ENCODE results near the gene RHOH. TPM values are rescaled to one million over a fixed set of nuclear protein-coding genes. Genes with fewer than 3 reads are reported as not detected.

Gene RHOH
- polyA plus RNA-seq, 1 donor (not counting 4 experiments of a cell fraction or from before 2014, with no cell fraction given): 0.04 TPM

DNA sequence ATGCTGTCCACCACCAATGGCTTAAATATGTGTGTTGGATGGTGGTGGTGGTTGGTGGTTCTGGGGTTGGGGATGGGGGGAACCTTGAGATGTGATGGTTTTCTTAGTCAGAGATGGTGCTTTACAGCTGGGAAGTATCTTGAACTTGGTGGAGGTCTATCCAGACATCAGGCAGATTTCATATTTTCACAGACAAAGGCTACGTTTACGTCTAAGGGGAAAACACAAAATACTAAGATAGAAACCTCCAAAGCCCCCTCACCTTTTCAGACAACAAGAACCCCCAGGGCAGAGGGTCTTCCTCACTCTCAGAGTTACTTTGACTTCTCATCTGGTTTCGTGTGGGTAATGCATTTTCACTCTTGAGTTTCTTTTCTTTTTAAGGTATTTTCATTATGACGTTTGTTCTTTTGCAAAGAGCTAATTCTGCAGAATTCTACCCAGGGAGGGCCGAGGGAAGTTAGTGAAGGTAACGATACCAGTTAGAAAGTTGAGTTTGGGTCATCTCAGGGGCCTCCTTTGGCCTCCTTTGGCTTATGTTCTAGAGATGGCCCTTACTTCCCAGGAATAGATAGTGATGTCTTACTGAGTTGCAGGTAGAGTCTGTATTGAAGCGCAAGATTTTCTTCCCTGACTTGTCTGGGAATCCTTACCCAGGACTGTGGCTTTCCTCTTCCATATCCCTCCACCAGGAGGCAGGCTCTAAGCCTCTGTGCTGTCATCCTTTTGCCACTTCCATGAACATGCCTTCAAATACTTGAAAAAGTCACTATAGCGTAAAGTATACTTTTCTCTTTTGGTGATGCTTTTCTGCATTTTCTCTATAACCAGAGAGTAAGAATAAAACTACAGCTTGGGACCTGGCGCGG, 31.9 kb downstream of the RHOH start:
- DNase-seq (ENCODE audit: low read depth, low spot score): no peak
- no peaks in the 10 kb centered on the region for H3K79me2 ChIP-seq (ENCODE audit: control insufficient read depth, insufficient read depth, low read length)
- no peak overlapping the region for H3K27ac ChIP-seq (ENCODE audit: control insufficient read depth, insufficient read depth, low read length)
- no peak overlapping the region for H3K4me3 ChIP-seq (ENCODE audit: control insufficient read depth in 2 of 3, extremely low read depth in 1 of 3, insufficient read depth in 2 of 3, low read depth in 1 of 3, low read length in 3 of 3)
- H3K9me3 ChIP-seq (ENCODE audit: control insufficient read depth, low read depth, low read length): no peaks in the 10 kb centered on the region
- no peak overlapping the region for H2AFZ ChIP-seq (ENCODE audit: control insufficient read depth, low read length)
- no peaks in the 10 kb centered on the region for H3K36me3 ChIP-seq (ENCODE audit: control insufficient read depth in 2 of 2, extremely low read depth in 1 of 2, insufficient read depth in 2 of 2, low read length in 2 of 2)
- no peaks in the 10 kb centered on the region for H3K27me3 ChIP-seq (ENCODE audit: control insufficient read depth, extremely low read depth, insufficient read depth, low read length)
- H3K9me1 ChIP-seq (ENCODE audit: control insufficient read depth, extremely low read depth, insufficient read depth, low read length): no peaks in the 10 kb centered on the region
- dilution Hi-C loops (cut with MboI; ENCODE audit: extremely low pct_ligation_motif_present, low sequenced_read_pairs): no loop called here
- no peak overlapping the region for H3K4me2 ChIP-seq (ENCODE audit: control insufficient read depth, extremely low read depth, insufficient read depth, low read depth, low read length)
- no peaks in the 10 kb centered on the region for H4K20me1 ChIP-seq (ENCODE audit: control insufficient read depth, extremely low read depth, insufficient read depth, low read length)
- no peak overlapping the region for H3K9ac ChIP-seq (ENCODE audit: control insufficient read depth, extremely low read depth, insufficient read depth, low read length)
- H3K4me1 ChIP-seq (ENCODE audit: control insufficient read depth, extremely low read depth, insufficient read depth, low read length): peaks cover 4% of the 10 kb centered on the region
- TF ChIP-seq EZH2 (IDR thresholded peaks at IDR 0.05; ENCODE audit: low read length) (no peak), CTCF (optimal IDR thresholded peaks at IDR 0.05 in 1 of 3, IDR thresholded peaks at IDR 0.05 in 1 of 3, conservative IDR thresholded peaks at IDR 0.05 in 1 of 3; ENCODE audit: extremely low read depth in 1 of 3, insufficient read depth in 2 of 3, low read length in 3 of 3) (peak; percentile 20 to 52 (median 45))
- no peak for FAIRE-seq

DNA sequence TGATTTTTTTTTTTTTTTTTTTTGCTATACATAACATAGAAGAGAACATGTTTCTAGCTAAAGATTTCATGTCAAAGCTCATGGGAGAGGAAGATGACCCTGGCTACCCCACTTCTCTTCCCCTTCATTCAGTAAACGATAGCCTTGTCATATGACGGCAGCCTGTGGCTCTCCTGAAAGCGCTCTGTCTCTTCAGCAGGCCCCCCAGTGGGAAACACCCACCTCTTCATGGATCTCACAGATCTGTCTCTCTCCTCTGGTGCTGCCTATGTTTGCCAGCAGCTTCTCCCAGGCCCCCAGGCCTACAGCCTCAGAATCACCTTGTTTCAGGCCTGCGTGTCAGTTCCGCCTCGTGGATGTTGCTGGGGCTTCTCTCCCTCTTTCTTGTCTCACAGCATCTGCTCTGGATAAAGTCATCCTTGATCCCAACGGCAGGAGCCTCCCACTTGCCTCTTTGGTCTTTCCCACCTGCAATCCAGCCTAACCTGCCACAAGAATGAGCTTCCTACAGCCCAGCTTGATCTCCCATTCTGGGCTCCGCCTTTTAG, 34.6 kb downstream of the RHOH start:
- TF ChIP-seq EZH2 (IDR thresholded peaks at IDR 0.05; ENCODE audit: low read length) (no peak), CTCF (optimal IDR thresholded peaks at IDR 0.05 in 1 of 3, IDR thresholded peaks at IDR 0.05 in 1 of 3, conservative IDR thresholded peaks at IDR 0.05 in 1 of 3; ENCODE audit: extremely low read depth in 1 of 3, insufficient read depth in 2 of 3, low read length in 3 of 3) (no peak)
- Histone ChIP-seq H3K27me3 (ENCODE audit: control insufficient read depth, extremely low read depth, insufficient read depth, low read length) (no peaks in the 10 kb centered on the region), H3K79me2 (ENCODE audit: control insufficient read depth, insufficient read depth, low read length) (no peaks in the 10 kb centered on the region), H4K20me1 (ENCODE audit: control insufficient read depth, extremely low read depth, insufficient read depth, low read length) (no peaks in the 10 kb centered on the region), H3K9me3 (ENCODE audit: control insufficient read depth, low read depth, low read length) (no peaks in the 10 kb centered on the region), H3K9me1 (ENCODE audit: control insufficient read depth, extremely low read depth, insufficient read depth, low read length) (no peaks in the 10 kb centered on the region), H3K4me2 (ENCODE audit: control insufficient read depth, extremely low read depth, insufficient read depth, low read depth, low read length) (no peak overlapping the region), H2AFZ (ENCODE audit: control insufficient read depth, low read length) (peak overlapping the region; percentile 36), H3K36me3 (ENCODE audit: control insufficient read depth in 2 of 2, extremely low read depth in 1 of 2, insufficient read depth in 2 of 2, low read length in 2 of 2) (no peaks in the 10 kb centered on the region), H3K4me3 (ENCODE audit: control insufficient read depth in 2 of 3, extremely low read depth in 1 of 3, insufficient read depth in 2 of 3, low read depth in 1 of 3, low read length in 3 of 3) (no peak overlapping the region), H3K9ac (ENCODE audit: control insufficient read depth, extremely low read depth, insufficient read depth, low read length) (no peak overlapping the region), H3K4me1 (ENCODE audit: control insufficient read depth, extremely low read depth, insufficient read depth, low read length) (peaks cover 4% of the 10 kb centered on the region), H3K27ac (ENCODE audit: control insufficient read depth, insufficient read depth, low read length) (no peak overlapping the region)
- dilution Hi-C loops (cut with MboI; ENCODE audit: extremely low pct_ligation_motif_present, low sequenced_read_pairs): no loop called here
- FAIRE-seq (no peak), DNase-seq (ENCODE audit: low read depth, low spot score) (no peak)

All from keratinocyte (primary cell).